HS-27A (cell line): ENCODE data around the gene MYADM.
A peak's percentile ranks its signal among the peaks of the same experiment; 100 is the strongest.
"Not testable (repeated sequence)": the region's sequence is repeated elsewhere in the genome, so short reads cannot be mapped to it uniquely, and the experiment has no call there.

ENCODE experiments used
- DNase-seq: peaks from one replicate; pipeline ENCODE4 v3.0.0-alpha.2; 2012; ENCODE audit warnings: low read depth, missing footprints

The MYADM gene, protein sequence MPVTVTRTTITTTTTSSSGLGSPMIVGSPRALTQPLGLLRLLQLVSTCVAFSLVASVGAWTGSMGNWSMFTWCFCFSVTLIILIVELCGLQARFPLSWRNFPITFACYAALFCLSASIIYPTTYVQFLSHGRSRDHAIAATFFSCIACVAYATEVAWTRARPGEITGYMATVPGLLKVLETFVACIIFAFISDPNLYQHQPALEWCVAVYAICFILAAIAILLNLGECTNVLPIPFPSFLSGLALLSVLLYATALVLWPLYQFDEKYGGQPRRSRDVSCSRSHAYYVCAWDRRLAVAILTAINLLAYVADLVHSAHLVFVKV

DNA sequence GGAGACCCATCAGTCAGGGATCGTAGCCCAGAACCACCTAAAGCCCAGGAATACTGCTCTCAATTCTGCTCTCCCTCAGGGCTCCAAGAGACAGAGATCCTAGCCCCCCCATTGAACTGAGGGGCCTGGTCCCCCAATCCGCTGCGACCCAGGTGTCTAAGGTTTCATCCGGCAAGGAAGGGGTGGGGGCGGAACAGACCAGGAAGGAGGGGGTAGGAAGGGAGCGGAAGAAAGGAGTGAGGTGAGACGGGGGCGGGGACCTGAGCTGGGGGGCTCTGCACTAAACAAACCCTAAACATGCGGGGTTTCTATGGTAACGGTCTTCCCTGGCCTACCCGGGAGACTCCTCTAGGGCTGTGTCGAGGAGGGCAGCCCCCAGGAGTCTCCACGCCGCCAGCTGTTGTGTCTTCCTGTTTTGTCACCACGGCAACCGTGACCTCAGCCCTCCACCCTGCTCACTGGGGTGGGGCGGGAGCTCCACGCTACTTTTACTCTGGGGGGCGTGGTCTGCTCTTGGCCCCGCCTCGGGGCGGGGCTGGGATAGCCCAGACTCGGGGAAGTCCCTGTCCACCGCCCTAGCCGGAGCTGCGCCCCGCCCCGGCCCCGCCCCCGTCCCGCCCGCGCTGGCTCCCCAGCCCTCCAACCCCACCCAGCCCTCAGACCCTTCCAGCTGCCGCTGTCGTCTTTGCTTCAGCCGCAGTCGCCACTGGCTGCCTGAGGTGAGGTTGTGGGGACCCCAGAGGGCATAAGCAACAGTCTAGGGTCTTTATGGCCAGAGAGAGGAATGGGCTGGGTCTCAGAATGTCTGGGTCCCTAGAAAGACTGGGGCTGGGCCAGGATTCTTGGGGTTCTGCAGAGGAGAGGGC is at the start of gene MYADM:
Gene MYADM, plus strand, starts transcription at position 659 of the 866 bp plus-strand sequence. CDS start 5,647 bp downstream, outside the sequence.
- DNase-seq: peak; percentile 98

DNA sequence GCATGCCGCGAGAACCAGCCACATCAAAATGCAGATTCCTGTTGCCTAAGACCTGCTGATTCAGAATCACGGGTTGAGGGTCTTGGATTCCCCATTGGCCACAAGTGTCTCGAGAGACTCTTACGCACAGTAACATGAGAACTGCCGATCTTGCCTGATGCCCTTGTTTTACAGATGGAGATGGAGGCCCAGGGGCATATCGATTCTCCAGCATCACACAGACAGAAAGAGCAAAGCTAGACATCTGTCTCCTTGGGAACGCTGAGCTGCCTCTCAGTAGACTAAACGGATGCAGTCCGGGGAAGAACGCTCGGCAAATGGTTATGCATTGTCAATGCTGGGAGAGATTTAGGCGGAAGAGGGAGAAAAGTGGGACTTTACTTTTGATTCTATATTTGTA is 48.9 kb upstream of the MYADM start:
- no peak for DNase-seq

DNA sequence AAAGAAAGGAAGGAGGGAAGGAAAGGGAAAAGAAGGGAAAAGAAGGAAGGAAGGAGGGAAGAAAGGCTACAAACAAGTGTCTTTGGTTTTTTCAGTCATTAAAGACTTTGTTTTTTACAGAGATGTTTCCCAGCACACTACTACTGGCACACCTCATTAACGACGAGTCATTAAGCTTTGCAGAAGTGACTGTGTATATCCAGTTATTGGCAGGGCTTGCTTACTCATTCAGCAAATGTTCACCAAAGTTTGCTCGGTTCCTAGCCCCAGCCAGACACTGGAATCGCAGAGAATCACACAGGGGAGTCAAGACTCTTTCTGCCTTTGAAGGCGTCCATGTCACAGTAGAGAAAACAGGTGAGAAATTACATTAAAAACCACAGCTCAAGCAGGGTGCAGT is 47.8 kb upstream of the MYADM start:
- no peak for DNase-seq

DNA sequence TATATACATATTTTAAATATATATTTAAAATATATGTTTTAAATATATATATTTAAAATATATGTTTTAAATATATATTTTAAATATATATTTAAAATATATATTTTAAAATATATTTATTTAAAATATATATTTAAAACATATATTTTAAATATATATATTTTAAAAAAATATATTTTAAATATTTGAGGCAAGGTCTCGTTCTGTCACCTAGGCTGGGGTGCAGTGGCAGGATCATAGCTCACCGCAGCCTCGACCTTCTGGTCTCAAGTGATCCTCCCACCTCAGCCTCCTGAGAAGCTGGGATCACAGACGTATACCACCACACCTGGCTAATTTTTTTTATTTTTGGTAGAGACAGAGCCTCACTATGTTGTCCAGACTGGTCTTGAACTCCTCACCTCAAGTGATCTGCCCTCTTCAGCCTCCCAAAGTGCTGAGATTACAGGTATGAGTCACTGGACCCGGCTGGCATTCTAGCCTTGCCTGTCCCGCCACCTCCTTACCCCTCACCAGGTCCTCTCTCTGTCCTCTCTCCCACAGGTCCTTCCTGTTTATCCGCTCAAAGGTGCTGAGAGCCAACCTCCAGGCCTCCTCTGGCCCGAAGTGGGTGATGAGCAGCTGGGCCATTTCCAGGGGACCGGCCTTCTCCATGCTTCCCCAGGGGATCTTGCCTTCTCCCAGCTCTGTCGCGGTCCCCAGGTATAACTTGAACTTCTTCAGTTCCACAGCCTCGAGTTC is 44.1 kb upstream of the MYADM start:
- DNase-seq: no peak

DNA sequence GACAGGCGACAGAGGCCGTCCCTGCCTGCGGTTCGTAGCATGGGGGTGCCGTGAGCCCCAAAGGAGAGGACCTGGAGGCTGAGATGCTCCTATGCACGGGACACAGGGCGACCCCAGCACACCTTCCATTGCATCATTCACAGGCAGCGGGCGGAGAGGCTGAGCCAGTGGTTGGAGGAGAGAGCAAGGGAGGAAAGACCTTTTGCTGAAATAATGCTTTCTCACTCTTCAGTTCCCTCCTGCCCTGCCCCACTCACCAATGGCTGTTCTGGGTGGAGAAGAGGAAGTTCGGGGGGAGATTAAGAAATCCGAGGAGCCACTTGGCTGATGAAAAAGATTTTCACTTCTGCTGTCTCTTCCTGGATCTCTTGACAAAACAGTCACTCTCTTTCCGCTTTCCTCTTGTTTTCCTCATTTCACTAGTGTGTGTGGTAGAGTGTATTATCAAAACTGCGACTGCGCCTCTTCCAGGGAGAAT is 43.5 kb upstream of the MYADM start, which contains the start of gene NLRP12:
Gene NLRP12, minus strand, starts transcription at position 181 of the 478 bp plus-strand sequence. Its CDS starts 140 bp downstream, at position 41.
- DNase-seq: no peak

DNA sequence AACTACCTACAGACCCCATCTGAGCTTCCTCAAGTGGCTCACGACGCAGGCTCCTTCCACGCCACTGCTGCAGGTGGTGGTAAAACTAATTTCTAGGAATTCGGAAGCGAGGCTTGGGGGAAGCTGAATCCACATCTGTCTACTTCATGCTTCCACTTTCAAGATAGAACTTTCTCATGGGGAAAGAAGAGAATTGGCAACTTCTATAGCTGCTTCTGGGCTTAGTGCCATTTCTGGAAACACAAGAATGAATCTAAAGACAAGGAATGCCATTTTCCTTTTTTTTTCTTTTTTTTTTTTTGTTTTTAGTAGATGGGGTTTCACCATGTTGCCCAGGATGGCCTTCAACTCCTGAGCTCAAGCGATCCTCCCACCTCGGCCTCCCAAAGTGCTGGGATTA is 40.8 kb upstream of the MYADM start:
- DNase-seq: no peak

DNA sequence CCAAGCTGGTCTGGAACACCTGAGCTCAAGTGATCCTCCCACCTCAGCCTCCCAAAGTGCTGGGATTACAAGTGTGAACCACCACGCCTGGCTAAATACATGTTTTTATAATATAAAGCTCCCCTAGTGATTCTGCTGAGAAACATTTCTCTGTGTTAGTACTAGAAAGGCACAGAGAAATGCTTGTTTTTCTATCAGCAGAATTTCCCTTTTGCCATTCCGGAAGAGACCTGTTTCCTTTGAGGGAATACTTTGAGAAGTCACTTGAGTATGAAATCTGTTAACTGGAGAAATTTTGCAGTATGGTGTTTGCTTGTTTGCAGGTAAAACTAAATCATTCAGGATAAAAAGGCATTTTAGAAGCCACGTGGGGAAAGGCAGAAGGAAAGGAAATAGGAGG is 39.2 kb upstream of the MYADM start:
- no peak for DNase-seq

DNA sequence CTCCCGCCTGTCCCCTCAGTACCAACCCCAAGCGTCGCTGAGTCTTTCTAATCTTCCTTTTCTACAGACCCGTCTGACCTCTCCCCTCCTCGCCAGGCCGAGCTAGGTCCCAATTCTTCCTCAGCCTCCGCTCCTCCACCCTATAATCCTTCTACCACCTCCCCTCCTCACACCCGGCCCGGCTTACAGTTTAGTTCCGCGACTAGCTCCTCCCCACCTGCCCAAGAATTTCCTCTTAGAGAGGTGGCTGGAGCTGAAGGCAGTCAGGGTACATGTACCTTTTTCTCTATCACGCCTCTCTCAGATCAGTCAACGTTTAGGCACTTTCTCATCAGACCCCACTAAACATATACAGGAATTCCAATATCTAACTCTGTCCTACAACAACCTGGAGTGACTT is 34.8 kb upstream of the MYADM start:
- DNase-seq: not testable (repeated sequence)

DNA sequence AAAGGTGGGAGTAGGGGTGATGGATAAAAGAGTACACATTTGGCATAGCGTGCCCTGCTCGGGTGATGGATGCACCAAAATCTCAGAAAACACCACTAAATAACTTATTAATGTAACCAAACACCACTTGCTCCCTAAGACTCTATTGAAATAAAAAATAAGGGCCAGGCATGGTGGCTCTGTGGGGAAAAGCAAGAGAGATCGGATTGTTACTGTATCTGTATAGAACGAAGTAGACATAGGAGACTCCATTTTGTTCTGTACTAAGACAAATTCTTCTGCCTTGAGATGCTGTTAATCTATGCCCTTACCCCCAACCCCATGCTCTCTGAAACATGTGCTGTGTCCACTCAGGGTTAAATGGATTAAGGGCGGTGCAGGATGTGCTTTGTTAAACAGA is 29.2 kb upstream of the MYADM start:
- not testable (repeated sequence) for DNase-seq

DNA sequence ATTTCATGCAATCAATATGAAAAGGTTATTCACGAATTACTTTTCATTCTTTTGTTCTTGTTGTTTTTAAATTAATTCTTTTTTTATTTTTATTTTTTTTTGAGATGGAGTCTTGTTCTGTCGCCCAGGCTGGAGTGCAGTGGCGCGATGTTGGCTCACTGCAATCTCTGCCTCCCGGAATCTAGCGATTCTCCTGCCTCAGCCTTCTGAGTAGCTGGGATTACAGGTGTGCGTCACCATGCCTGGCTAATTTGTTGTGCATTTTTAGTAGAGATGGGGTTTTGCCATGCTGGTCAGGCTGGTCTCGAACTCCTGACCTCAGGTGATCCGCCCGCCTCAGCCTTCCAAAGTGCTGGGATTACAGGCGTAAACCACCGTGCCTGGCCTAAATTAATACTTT is 27.4 kb upstream of the MYADM start:
- DNase-seq: not testable (repeated sequence)

DNA sequence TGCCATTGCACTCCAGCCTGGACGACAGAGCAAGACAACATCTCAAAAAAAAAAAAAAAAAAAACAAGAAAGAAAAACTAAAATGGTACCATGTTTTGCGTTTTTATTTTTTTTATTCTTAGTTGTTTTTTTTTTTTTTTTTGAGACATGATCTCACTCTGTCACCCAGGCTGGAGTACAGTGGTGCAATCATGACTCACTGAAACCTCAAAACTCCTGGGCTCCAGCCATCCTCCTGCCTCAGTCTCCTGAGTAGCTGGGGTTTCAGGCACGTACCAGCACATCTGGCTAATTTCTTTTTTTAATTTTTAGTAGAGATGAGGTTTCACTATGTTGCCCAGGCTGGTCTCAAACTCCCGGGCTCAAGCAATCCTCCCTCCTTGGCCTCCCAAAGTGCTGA is 26.8 kb upstream of the MYADM start:
- DNase-seq: peak; percentile 66

DNA sequence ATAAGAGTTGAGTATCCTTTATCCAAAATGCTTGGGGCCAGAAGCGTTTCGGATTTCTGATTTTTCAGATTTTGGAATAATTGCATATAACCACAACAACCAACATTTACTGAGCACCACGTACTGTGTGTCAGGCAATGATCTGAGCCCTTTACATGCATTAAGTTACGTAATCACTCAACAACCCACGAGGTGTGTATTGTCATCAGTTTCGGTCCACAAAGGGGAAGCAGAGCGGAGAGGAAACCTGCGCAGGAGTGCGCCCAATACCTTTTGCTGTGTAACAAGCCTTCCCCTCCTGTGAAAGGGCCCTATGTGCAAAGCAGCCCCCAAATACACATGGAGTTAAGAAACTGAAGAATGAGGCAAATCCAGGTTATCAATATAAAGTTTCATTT is 22.8 kb upstream of the MYADM start:
- no peak for DNase-seq

DNA sequence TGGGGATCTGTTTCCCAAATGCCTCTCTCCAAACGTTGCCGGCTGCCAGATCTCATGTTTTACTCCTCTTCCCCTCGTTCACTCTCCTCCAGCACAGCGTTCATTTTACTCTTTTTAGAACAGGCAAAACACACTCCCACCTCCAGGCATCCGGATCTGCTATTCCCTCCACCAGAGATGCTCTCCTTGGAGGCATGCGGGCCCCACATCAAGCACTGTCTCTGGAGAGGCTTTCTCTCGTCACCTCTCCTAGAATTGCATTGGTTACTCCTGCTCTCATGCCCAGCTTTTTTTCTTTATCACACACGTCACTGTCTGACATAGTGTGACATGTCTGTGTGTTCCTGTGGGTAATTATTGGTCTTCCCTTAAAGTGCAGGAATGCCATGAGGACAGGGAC is 20.1 kb upstream of the MYADM start:
- DNase-seq: no peak

DNA sequence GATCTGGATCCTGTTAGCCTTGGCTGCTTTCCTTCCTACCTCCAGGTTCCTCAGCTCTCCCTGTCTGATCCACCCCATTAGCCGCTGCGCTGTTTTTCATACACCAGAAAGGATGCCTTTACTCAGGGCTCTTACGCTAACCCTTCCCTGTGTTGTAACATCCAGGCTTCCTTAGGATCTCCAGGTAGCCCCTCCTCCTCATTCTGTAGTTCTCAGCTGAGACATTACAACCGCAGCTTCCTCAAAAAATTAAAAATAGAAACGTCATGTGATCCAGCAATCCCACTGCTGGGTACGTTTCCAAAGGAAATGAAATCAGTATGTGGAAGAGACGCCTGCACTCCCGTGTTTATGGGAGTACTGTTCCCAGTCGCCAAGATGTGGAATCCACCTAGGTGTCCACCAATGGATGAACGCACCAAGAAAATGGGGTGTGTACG is 18.4 kb upstream of the MYADM start:
- no peak for DNase-seq

DNA sequence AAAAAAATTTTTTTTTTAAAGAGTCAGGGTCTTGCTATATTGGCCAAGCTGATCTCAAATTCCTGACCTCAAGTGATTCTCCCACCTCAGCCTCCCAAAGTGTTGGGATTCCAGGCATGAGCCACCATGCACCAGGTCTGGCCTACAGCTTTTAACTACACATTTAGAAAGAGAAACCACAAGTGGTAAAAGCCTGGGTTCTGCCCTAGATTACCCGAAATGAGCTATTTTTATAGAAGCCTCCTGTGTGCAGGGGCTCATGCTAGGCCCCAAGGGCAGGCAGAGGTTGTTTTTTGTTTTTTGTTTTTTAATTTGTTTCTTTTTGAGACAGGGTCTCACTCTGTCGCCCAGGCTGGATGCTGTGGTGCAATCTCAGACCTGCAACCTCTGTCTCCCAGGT is 14.0 kb upstream of the MYADM start:
- DNase-seq: no peak

DNA sequence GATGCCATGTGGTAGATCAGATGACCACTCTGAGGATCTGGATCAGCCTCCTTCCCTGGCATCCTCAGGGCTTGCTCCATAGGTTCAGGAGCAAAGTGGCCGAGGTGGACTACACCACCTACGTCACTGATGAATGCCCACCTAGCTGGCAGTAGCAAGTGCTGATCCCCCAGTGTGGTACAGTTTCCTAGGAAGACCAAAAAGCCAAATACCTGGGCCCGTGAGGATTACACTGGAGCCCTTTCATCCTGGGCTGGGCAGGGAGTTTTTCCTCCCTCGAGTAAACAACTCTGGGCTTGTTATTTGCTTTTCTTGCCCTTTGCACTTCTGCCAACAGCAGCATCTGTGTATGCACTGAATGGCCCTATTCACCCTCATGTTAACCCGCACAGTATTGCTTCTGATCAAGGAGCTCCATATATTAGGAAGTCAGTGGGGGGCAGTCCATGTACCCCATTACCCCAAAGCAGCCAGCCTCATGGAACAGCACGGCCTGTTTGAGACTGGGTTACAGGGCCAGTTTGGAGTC is 3.3 kb upstream of the MYADM start:
- no peak for DNase-seq

DNA sequence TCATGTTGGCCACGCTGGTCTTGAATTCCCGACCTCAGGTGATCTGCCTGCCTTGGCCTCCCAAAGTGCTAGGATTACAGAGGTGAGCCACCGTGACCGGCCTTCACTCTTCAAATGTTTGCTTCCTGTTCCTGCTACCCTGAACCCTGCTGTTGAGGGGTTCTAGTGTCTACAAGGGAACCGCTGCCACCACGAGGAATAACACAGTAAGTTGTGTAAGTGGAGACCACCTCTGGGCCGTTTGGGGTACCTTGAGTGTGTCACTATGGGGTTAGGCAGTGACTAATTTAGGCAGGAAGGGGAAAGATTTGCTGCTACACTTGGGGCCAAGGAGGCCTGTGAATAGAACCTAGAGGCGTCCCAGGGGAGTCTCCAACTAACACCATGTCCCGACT is 2.2 kb upstream of the MYADM start:
- no peak for DNase-seq

DNA sequence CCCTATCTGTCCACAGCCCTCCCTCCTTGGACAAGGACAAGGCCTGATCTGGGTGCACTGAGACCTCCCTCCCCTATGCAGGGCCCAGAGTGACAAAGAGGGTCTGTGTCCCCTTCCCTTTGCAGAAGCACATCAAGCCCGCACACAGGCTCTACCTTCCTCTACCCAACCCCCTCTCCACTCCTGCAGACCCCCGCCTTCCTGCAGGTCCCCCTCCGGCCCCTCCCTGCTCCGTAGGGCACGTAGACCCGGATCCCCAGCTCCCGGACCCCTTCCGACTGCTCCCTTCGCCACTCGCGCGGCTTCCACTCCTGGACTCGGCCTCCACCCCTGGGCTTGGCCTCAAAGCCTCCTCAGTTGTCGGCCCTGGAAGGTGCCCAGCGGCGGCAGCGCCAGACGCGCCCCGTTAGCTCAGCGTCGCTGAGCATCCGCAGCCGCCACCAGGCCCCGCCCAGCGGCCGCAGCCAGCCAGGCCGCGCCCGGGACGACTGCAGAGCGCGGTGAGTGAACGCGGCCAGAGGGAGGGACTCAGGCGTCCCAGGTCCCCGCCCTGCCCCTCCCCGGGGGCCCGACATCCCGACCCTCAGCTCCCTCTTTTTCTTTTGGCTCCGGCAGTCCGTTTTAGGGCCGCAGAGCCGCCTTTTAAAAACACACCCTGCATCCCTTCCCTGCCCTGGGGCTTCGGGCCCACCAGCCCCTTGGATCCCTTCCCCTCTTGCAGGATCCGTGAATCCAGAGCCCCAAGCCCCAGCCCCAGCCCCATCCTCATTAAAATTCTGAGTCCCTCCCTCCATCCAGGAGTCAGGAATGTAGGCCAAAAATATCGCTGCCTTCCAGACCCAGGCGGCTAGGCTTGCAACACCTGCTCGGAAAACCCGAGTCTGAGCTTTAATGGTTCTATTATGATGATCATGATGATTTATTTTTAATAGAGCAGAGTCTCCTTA is 1.5 kb upstream of the MYADM start:
- DNase-seq: no peak

DNA sequence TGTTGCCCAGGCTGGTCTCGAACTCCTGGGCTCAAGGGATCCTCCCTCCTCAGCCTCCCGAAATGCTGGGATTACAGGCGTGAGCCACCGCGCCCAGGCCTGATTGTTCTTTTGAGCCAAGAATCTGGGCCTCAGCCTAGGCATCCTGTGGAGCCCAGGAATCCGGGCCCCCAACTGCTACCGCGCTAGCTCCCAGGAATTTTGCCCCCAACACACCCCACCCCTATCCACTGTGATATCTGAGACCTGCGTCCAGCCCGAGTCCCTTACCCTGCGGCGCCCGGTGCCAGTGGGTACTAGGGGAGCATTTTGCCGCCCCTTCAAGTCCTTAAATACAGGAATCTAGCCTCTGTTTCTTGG is 838 bp upstream of the MYADM start:
- no peak for DNase-seq

DNA sequence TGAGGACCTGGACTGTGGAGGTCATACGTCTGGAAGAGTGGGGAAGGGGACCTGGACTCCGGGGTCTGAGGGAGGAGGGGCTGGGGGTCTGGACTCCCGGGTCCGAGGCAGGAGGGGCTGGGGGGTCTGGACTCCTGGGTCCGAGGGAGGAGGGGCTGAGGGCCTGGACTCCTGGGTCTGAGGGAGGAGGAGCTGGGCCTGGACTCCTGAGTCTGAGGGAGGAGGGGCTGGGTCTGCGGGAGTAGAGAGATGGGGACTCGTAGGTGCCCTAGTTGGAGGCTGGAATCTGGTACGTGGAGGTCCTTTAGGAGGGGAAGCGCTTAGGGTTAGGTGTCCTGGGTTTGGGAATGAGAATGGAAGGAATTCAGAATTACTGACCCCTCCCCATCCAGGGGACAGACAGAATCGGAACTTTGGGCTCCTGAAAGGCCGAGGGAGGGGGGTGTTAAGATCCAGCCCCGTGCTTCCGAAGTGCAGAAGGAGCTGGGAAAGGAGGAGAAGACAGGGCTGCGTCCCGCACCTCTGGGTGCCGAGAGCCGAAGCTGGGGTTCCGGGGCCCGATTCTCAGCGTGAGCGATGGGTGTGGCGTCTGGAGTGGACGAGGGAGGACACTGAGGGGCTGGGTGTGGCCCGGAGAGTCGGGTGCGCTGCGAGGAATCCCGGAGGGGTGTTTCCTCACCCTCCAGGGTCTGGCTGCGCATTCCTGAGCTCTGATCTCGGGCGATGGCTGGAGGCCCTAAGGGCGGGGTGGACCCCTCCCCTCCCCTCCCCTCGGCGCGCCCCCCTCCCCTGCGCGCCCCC is 608 bp downstream of the MYADM start:
- peak; percentile 64 for DNase-seq
